Neural progenitor cell (in vitro differentiated cells): ENCODE results near the gene POLR1H. TPM values are rescaled to one million over a fixed set of nuclear protein-coding genes. Genes with fewer than 3 reads are reported as not detected.

Experiments used
- DNase-seq: peaks from one replicate; pipeline ENCODE4 v3.0.0-alpha.2; 2016; ENCODE audit warnings: low spot score
- H2AFZ ChIP-seq: fragments of 200-600 bp; sonication (generic); replicated peaks from 2 replicates; pipeline ENCODE4 v1.6.1; 2016; ENCODE audit warnings: antibody characterized with exemption
- H3F3A ChIP-seq: fragments of 200-600 bp; sonication (generic); 2 replicates; pipeline ENCODE4 v1.6.1; 2016; ENCODE audit warnings: antibody characterized with exemption, low read depth
- H3K27ac ChIP-seq: fragments of 200-600 bp; sonication (generic); 2 replicates; pipeline ENCODE4 v1.5.1; 2016; ENCODE audit warnings: mild to moderate bottlenecking
- H3K27me3 ChIP-seq: fragments of 200-600 bp; sonication (generic); 2 replicates; pipeline ENCODE4 v1.6.1; 2016; ENCODE audit warnings: mild to moderate bottlenecking, moderate library complexity
- H3K36me3 ChIP-seq: fragments of 200-600 bp; sonication (generic); 2 replicates; pipeline ENCODE4 v1.5.1; 2016
- H3K4me1 ChIP-seq: fragments of 200-600 bp; sonication (generic); 2 replicates; pipeline ENCODE4 v1.6.1; 2016; ENCODE audit warnings: mixed run types
- H3K4me2 ChIP-seq: fragments of 200-600 bp; sonication (generic); 2 replicates; pipeline ENCODE4 v1.6.1; 2016
- H3K4me3 ChIP-seq: fragments of 200-600 bp; sonication (generic); 2 replicates; pipeline ENCODE4 v1.5.1; 2016
- H3K79me2 ChIP-seq: fragments of 200-600 bp; sonication (generic); 2 replicates; pipeline ENCODE4 v1.6.1; 2016; ENCODE audit warnings: low read depth
- H3K9ac ChIP-seq: fragments of 200-600 bp; sonication (generic); 2 replicates; pipeline ENCODE4 v1.6.1; 2016
- H3K9me3 ChIP-seq: fragments of 200-600 bp; sonication (generic); 2 replicates; pipeline ENCODE4 v1.5.1; 2016; ENCODE audit warnings: low read depth
- H4K20me1 ChIP-seq: fragments of 200-600 bp; sonication (generic); 2 replicates; pipeline ENCODE4 v1.6.1; 2016; ENCODE audit warnings: low read depth
- H3K27ac Mint-ChIP-seq: 3 replicates; pipeline ENCODE4 v1.8.0; 2021; ENCODE audit warnings: mixed read lengths
- H3K27me3 Mint-ChIP-seq: 2 replicates; pipeline ENCODE4 v1.8.0; 2022; ENCODE audit warnings: low read depth, mild to moderate bottlenecking, inconsistent platforms, moderate library complexity, mixed read lengths; ENCODE audit not compliant: insufficient read depth
- H3K36me3 Mint-ChIP-seq: 3 replicates; pipeline ENCODE4 v1.8.0; 2021; ENCODE audit warnings: mixed read lengths
- H3K4me1 Mint-ChIP-seq: 3 replicates; pipeline ENCODE4 v1.8.0; 2021; ENCODE audit warnings: mixed read lengths
- H3K4me3 Mint-ChIP-seq: 3 replicates; pipeline ENCODE4 v1.8.0; 2021; ENCODE audit warnings: mild to moderate bottlenecking, moderate library complexity, mixed read lengths
- H3K9me3 Mint-ChIP-seq: 3 replicates; pipeline ENCODE4 v1.8.0; 2020; ENCODE audit warnings: mixed read lengths
- CTCF ChIP-seq: fragments of 200-600 bp; sonication (generic); IDR thresholded peaks from 2 replicates; pipeline ENCODE4 v1.5.1; 2017; ENCODE audit warnings: antibody characterized with exemption, mild to moderate bottlenecking
- EZH2 ChIP-seq: fragments of 200-600 bp; sonication (generic); IDR thresholded peaks from 2 replicates; pipeline ENCODE4 v1.6.1; 2017; ENCODE audit warnings: antibody characterized with exemption, mild to moderate bottlenecking, moderate library complexity
- EZH2phosphoT487 ChIP-seq: fragments of 200-600 bp; sonication (generic); IDR thresholded peaks from 2 replicates; pipeline ENCODE4 v1.6.1; 2017; ENCODE audit warnings: antibody characterized with exemption
- total RNA-seq: library from RNA; depleted of rRNA; stranded (reverse); fragments of >200 nt; gene quantifications from 2 replicates; pipeline ENCODE4 v1.2.3, GENCODE V29; 2015; ENCODE audit warnings: low replicate concordance

The POLR1H gene
- total RNA-seq, 1 donor from 2014 or later = 25.0 TPM

GRCh38 chr6:30074331-30075093 is 13.4 kb downstream of the POLR1H start:
- Histone ChIP-seq H3K9me3 (no peaks in the 10 kb centered on the region), H3K4me2 (peak overlapping the region; percentile 96), H2AFZ (peak overlapping the region; percentile 91), H3K27ac (no peak overlapping the region), H4K20me1 (no peaks in the 10 kb centered on the region), H3K27me3 (peaks cover 100% of the 10 kb centered on the region), H3K4me1 (peaks cover 17% of the 10 kb centered on the region), H3K36me3 (no peaks in the 10 kb centered on the region), H3K4me3 (peak overlapping the region; percentile 61), H3K9ac (no peak overlapping the region), H3F3A (peaks cover 15% of the 10 kb centered on the region), H3K79me2 (no peaks in the 10 kb centered on the region)
- H3K36me3 Mint-ChIP-seq = peaks cover 15% of the 10 kb centered on the region
- H3K4me1 Mint-ChIP-seq = peaks cover 17% of the 10 kb centered on the region
- peak overlapping the region; percentile 80 for H3K4me3 Mint-ChIP-seq
- peaks cover 72% of the 10 kb centered on the region for H3K27me3 Mint-ChIP-seq
- H3K27ac Mint-ChIP-seq = no peak overlapping the region
- DNase-seq = peak; percentile 62
- peaks cover 8% of the 10 kb centered on the region for H3K9me3 Mint-ChIP-seq
- TF ChIP-seq EZH2 (no peak), CTCF (no peak), EZH2phosphoT487 (no peak)

- Histone ChIP-seq H4K20me1 (no peaks in the 10 kb centered on the region), H2AFZ (peak within 1 kb of the TSS; percentile 91), H3K9ac (no peak within 1 kb of the TSS), H3F3A (peaks cover 12% of the 10 kb centered on the region), H3K4me2 (peak within 1 kb of the TSS; percentile 96), H3K27ac (no peak within 1 kb of the TSS), H3K36me3 (no peaks in the 10 kb centered on the region), H3K9me3 (no peaks in the 10 kb centered on the region), H3K4me3 (peak within 1 kb of the TSS; percentile 61), H3K4me1 (peaks cover 17% of the 10 kb centered on the region), H3K79me2 (no peaks in the 10 kb centered on the region), H3K27me3 (peaks cover 100% of the 10 kb centered on the region)
- Mint-ChIP-seq H3K27ac (no peak within 1 kb of the TSS), H3K36me3 (peaks cover 9% of the 10 kb centered on the region), H3K4me1 (peaks cover 17% of the 10 kb centered on the region), H3K9me3 (peaks cover 8% of the 10 kb centered on the region), H3K4me3 (peak within 1 kb of the TSS; percentile 80), H3K27me3 (peaks cover 69% of the 10 kb centered on the region)
- TF ChIP-seq CTCF = no peak
- TF ChIP-seq EZH2 = peak; percentile 93
- TF ChIP-seq EZH2phosphoT487 = peak; percentile 89
- DNase-seq = peak; percentile 44
Measured at GRCh38 chr6:30075094-30075789, 14.2 kb downstream of the POLR1H start, which contains the start of gene RNF39. Gene RNF39 (minus strand): TSS chr6:30075769. CDS start chr6:30075585, 184 bp downstream.

GRCh38 chr6:30075790-30076732 is 15.0 kb downstream of the POLR1H start:
- Histone ChIP-seq H3K79me2 (no peaks in the 10 kb centered on the region), H3K9ac (no peak overlapping the region), H3K36me3 (no peaks in the 10 kb centered on the region), H3K27ac (no peak overlapping the region), H3K27me3 (peaks cover 94% of the 10 kb centered on the region), H3K4me3 (peak overlapping the region; percentile 61), H2AFZ (peak overlapping the region; percentile 91), H3K4me2 (peak overlapping the region; percentile 96), H3K9me3 (no peaks in the 10 kb centered on the region), H3K4me1 (peaks cover 17% of the 10 kb centered on the region), H4K20me1 (no peaks in the 10 kb centered on the region), H3F3A (peaks cover 7% of the 10 kb centered on the region)
- Mint-ChIP-seq H3K4me3 (peak overlapping the region; percentile 80), H3K27ac (no peak overlapping the region), H3K27me3 (peaks cover 62% of the 10 kb centered on the region), H3K36me3 (peaks cover 5% of the 10 kb centered on the region), H3K4me1 (peaks cover 12% of the 10 kb centered on the region), H3K9me3 (peaks cover 8% of the 10 kb centered on the region)
- TF ChIP-seq EZH2phosphoT487 = no peak
- peak; percentile 75 for TF ChIP-seq CTCF
- DNase-seq = peak; percentile 59
